Tibial artery (tissue), 4 donors: Measurements from ENCODE around the gene RPN2.

ENCODE experiments used
- DNase-seq, 2 donors: peaks; one replicate each; pipeline ENCODE4 v3.0.0-alpha.2; 2019
- H3K27ac ChIP-seq, 2 donors: fragments of 200-600 bp; sonication (generic) in 1 of 2; 1 replicate in 1 of 2; 2 replicates in 1 of 2; pipeline ENCODE4 v1.5.1; 2018 to 2019; ENCODE audit warnings: mild to moderate bottlenecking in 1 of 2
- H3K27me3 ChIP-seq, 2 donors: fragments of 200-600 bp; sonication (generic) in 1 of 2; one replicate each; pipeline versions ENCODE4 v1.5.1 to v1.6.0; 2016 to 2019
- H3K36me3 ChIP-seq, 3 donors: fragments of 200-600 bp; sonication (generic) in 2 of 3; one replicate each; pipeline ENCODE4 v1.5.1; 2016 to 2019; ENCODE audit warnings: mild to moderate bottlenecking in 2 of 3
- H3K4me1 ChIP-seq, 4 donors: fragments of 200-600 bp; sonication (generic) in 2 of 4; 1 replicate in 3 of 4; 2 replicates in 1 of 4; pipeline ENCODE4 v1.5.1; 2016 to 2019
- H3K4me3 ChIP-seq, 2 donors: fragments of 200-600 bp; sonication (generic) in 1 of 2; 1 replicate in 1 of 2; 2 replicates in 1 of 2; pipeline ENCODE4 v1.5.1; 2018 to 2019; ENCODE audit warnings: mild to moderate bottlenecking in 2 of 2
- H3K9me3 ChIP-seq, 3 donors: fragments of 200-600 bp; sonication (generic) in 1 of 3; one replicate each; pipeline ENCODE4 v1.5.1; 2016 to 2019
- CTCF ChIP-seq, 2 experiments: fragments of 200-600 bp in 1 of 2; fragments of 450-650 bp in 1 of 2; IDR thresholded peaks; one replicate each; pipeline ENCODE4 v1.5.1; 2017 to 2019; ENCODE audit warnings: antibody characterized with exemption in 2 of 2, mild to moderate bottlenecking in 1 of 2, moderate library complexity in 1 of 2
- intact Hi-C: fragments of 100-400 bp; cut with DNase I; formaldehyde crosslinking; loops from one replicate; pipeline ENCODE4 v1.15.0; 2023; ENCODE audit warnings: low total_unique reads

The RPN2 gene

GRCh38 chr20:37259865-37260264, 80.7 kb downstream of the RPN2 start:
- Histone ChIP-seq H3K4me3 (no peak overlapping the region), H3K27ac (no peak overlapping the region), H3K4me1 (no peaks in the 10 kb centered on the region), H3K27me3 (peaks cover 0 to 45% of the 10 kb centered on the region in 2 donors), H3K9me3 (no peaks in the 10 kb centered on the region), H3K36me3 (no peaks in the 10 kb centered on the region)
- no peak for DNase-seq
- no peak for TF ChIP-seq CTCF (IDR thresholded peaks at IDR 0.05)
- intact Hi-C loops = no loop called here

GRCh38 chr20:37260923-37261322, 81.8 kb downstream of the RPN2 start:
- no peak overlapping the region for H3K4me3 ChIP-seq
- no peaks in the 10 kb centered on the region for H3K4me1 ChIP-seq
- no peaks in the 10 kb centered on the region for H3K9me3 ChIP-seq
- no peak for DNase-seq
- H3K27ac ChIP-seq = no peak overlapping the region
- H3K36me3 ChIP-seq = no peaks in the 10 kb centered on the region
- H3K27me3 ChIP-seq = peaks cover 0 to 45% of the 10 kb centered on the region in 2 donors
- intact Hi-C loops = no loop called here
- no peak for TF ChIP-seq CTCF (IDR thresholded peaks at IDR 0.05)

- H3K27me3 ChIP-seq = peaks cover 0 to 38% of the 10 kb centered on the region in 2 donors
- H3K4me3 ChIP-seq = no peak within 1 kb of the TSS
- H3K9me3 ChIP-seq = no peaks in the 10 kb centered on the region
- no peak for DNase-seq
- H3K4me1 ChIP-seq = no peaks in the 10 kb centered on the region
- TF ChIP-seq CTCF (IDR thresholded peaks at IDR 0.05) = no peak
- H3K36me3 ChIP-seq = no peaks in the 10 kb centered on the region
- intact Hi-C loops = no loop called here
- H3K27ac ChIP-seq = no peak within 1 kb of the TSS
Observed at GRCh38 chr20:37261714-37262113, 82.6 kb downstream of the RPN2 start, which contains the start of gene GHRH. TSS of gene GHRH (minus strand) at chr20:37261814. CDS start at chr20:37256889, 4,925 bp downstream.

GRCh38 chr20:37262505-37262904, 83.4 kb downstream of the RPN2 start:
- intact Hi-C loops = no loop called here

GRCh38 chr20:37263686-37264085, 84.6 kb downstream of the RPN2 start:
- Histone ChIP-seq H3K27me3 (peaks cover 0 to 23% of the 10 kb centered on the region in 2 donors), H3K4me1 (no peaks in the 10 kb centered on the region), H3K4me3 (no peak overlapping the region), H3K27ac (no peak overlapping the region), H3K36me3 (no peaks in the 10 kb centered on the region), H3K9me3 (no peaks in the 10 kb centered on the region)
- TF ChIP-seq CTCF (IDR thresholded peaks at IDR 0.05) = no peak
- intact Hi-C loops = no loop called here
- DNase-seq = no peak

More at GRCh38 chr20:37262505-37262904, 83.4 kb downstream of the RPN2 start:
- Histone ChIP-seq H3K9me3 (no peaks in the 10 kb centered on the region), H3K27me3 (peaks cover 0 to 30% of the 10 kb centered on the region in 2 donors), H3K36me3 (no peaks in the 10 kb centered on the region), H3K4me3 (no peak overlapping the region), H3K4me1 (no peaks in the 10 kb centered on the region), H3K27ac (no peak overlapping the region)
- no peak for TF ChIP-seq CTCF (IDR thresholded peaks at IDR 0.05)
- no peak for DNase-seq

- Histone ChIP-seq H3K4me1 (no peaks in the 10 kb centered on the region), H3K4me3 (no peak overlapping the region), H3K27me3 (peaks cover 0 to 16% of the 10 kb centered on the region in 2 donors), H3K27ac (no peak overlapping the region), H3K36me3 (no peaks in the 10 kb centered on the region), H3K9me3 (no peaks in the 10 kb centered on the region)
- intact Hi-C loops = loop anchor here (5.0 kb wide), 1 partner anchor 122 kb away; no protein-coding TSS in a partner anchor
- DNase-seq = no peak
- no peak for TF ChIP-seq CTCF (IDR thresholded peaks at IDR 0.05)
Observed at GRCh38 chr20:37265152-37265551, 86.0 kb downstream of the RPN2 start.
